ENCODE data around the gene MT2A.

DNA sequence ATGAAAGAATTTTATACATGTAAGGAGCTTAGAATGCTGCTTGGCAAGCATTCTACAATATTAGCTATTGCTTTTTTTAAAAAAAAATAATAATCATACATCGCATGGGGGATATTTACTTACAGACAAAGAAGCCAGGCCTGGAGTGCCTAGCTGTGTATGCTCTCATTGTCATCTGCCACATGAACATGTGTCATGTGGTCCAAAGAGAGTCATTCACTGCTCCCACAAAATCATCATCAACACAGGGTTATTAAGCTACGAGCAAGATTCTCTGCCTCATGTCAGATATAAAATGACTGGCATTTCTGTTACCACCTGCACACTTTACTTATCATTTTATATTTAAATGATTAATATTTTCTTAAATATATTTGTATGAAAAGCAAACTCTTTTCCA, 15.3 kb downstream of the MT2A start:
- TF ChIP-seq RAD21 (IDR thresholded peaks at IDR 0.05; ENCODE audit: insufficient read depth, low read depth, low read length) (no peak), EZH2 (IDR thresholded peaks at IDR 0.05; ENCODE audit: borderline replicate concordance, control insufficient read depth, low read depth, low read length) (no peak)
- TF ChIP-seq, protein P1, sequence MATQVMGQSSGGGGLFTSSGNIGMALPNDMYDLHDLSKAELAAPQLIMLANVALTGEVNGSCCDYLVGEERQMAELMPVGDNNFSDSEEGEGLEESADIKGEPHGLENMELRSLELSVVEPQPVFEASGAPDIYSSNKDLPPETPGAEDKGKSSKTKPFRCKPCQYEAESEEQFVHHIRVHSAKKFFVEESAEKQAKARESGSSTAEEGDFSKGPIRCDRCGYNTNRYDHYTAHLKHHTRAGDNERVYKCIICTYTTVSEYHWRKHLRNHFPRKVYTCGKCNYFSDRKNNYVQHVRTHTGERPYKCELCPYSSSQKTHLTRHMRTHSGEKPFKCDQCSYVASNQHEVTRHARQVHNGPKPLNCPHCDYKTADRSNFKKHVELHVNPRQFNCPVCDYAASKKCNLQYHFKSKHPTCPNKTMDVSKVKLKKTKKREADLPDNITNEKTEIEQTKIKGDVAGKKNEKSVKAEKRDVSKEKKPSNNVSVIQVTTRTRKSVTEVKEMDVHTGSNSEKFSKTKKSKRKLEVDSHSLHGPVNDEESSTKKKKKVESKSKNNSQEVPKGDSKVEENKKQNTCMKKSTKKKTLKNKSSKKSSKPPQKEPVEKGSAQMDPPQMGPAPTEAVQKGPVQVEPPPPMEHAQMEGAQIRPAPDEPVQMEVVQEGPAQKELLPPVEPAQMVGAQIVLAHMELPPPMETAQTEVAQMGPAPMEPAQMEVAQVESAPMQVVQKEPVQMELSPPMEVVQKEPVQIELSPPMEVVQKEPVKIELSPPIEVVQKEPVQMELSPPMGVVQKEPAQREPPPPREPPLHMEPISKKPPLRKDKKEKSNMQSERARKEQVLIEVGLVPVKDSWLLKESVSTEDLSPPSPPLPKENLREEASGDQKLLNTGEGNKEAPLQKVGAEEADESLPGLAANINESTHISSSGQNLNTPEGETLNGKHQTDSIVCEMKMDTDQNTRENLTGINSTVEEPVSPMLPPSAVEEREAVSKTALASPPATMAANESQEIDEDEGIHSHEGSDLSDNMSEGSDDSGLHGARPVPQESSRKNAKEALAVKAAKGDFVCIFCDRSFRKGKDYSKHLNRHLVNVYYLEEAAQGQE (IDR thresholded peaks at IDR 0.05; ENCODE audit: low read depth, low read length), result no peak

Data from GM12878 (cell line).